DMS79 treated with DMSO at 0.1 percent for 48 hours (cell line): ENCODE measurements around the gene STYK1.

ENCODE experiments used
- DNase-seq: peaks from one replicate; lab custom pipeline; 2025; lab: John Stamatoyannopoulos, UW

The STYK1 gene

GRCh38 chr12:10673659-10674384 lies at the start of gene STYK1:
STYK1 (minus strand) TSS chr12:10674052; CDS start chr12:10634618, 39,434 bp downstream.
- peak; percentile 79 for DNase-seq

DNA sequence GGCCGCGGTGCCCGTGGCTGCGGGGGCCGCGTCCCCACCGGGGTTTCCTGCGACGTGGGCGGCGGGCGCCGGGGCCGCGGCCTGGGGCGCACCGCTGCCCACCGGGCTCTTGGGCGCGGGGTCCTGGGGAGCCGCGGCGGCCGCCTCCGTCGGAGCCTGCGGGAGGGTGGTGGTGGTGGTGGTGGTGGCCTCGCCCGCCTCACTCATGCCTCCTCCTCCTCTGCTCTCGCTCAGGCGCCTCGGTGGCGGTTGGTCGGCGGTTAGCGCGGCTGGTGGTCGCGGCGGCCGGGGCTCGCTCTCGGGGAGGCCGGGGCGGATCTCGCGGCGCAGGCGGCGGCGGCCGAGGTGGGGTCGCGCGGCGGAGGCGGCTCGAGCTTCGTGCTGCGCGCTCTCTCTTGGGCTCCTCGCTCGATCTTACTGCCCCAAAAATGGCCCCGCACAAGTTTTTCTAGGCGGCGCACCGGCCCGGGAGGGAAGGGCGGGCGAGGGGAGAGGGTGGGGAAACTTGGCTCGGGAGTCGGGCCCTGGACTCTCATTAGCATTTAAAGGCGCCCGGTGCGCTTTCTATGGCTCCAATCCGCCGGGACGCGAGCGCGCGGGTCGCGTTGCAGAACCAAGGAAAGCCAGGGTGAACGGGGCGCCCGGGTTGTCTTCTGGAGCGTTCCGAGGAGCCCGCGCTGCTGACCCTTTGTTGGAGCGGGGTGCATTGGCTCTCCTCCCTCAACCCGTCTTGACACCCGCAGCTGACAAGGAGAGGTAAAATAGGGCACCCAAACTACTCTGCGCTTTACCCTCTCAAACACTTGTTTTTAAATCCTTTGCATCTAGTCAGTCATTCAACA lies 49.3 kb upstream of the STYK1 start, which contains the start of gene YBX3:
Gene YBX3, minus strand, starts transcription at position 419 of the 842 bp plus-strand sequence. Its CDS starts 212 bp downstream, at position 207.
- DNase-seq: peak; percentile 23

GRCh38 chr12:10722502-10722904 lies 48.7 kb upstream of the STYK1 start:
- peak; percentile 24 for DNase-seq

GRCh38 chr12:10721651-10722501 lies 48.0 kb upstream of the STYK1 start:
- DNase-seq: no peak

DNA sequence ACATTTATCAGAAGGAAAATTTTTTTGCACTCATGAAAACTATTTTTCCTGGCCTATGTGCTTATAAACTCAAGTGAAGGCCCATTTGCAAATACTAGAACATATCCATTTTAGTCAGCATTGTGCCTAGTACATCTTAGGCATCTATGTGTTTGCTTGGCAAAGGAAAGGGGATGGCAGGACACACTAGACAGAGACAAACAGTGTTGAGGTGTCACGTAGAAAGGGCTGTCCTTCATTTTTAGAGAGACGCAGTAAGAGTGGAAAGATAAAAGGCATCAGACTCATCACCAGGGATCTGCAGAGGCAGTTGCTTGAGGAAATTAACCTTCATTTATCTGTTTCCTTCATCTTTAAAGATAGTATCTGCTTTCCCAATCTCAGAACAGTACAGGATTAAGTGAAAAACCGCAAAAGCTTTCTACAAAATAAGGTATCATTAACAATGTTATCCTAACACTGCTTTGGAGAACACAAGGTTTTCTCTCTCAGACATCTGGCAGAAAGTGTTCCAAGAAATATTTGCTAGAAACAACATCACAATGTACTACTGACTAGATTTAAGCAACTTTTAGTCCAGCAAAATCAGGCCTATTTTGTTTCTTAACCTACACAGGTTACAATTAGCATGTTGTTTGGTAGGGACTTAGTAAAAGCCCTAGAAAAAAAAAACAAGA lies 47.3 kb upstream of the STYK1 start:
- DNase-seq: no peak

- no peak for DNase-seq
Observed at GRCh38 chr12:10719482-10719881, 45.6 kb upstream of the STYK1 start.

- DNase-seq: no peak
Observed at GRCh38 chr12:10718279-10718821, 44.5 kb upstream of the STYK1 start.

GRCh38 chr12:10717410-10717809 lies 43.6 kb upstream of the STYK1 start:
- DNase-seq: peak; percentile 5

GRCh38 chr12:10716704-10717315 lies 43.0 kb upstream of the STYK1 start:
- peak; percentile 8 for DNase-seq

- no peak for DNase-seq
Observed at GRCh38 chr12:10716277-10716676, 42.4 kb upstream of the STYK1 start.

- DNase-seq: no peak
Observed at GRCh38 chr12:10715491-10715890, 41.6 kb upstream of the STYK1 start.

DNA sequence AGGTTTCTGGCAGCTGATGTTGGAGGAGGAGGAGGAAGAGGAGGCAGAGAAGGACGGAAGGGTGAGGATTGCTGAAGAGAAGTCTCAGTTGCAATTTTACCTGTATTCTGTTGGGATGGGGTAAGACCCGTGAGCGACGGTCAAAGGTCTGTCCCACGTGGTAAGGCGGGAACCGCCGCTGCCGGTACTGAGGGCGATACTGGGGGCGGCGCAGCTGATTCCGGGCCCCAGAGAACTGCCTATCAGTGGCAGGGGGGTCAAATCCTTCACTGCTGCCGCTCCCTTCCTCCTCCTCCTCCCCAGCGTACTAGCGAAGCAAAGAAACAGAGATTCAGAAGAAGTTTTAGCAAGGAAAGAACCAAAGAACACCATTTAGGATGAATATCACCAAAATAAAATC lies 36.0 kb upstream of the STYK1 start:
- no peak for DNase-seq

- no peak for DNase-seq
Observed at GRCh38 chr12:10708862-10709261, 35.0 kb upstream of the STYK1 start.

DNA sequence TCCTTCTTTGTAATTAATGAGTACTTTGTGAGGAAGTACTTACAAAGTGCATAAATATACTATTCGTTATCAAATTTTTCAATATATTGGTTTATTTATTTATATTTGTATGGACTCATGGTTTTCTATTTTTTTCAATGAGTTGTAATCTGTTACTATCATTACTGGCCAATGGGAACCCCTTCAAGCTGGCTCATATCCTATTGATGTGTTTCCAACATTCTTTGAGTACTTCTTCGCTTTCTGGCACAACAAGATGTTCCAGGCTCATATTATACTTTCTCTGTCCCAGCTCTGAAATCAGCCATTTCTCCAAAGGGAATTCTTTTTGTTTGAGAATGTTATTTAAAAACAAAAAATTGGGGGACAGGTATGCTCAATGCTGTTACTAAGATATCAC lies 31.8 kb upstream of the STYK1 start:
- no peak for DNase-seq

DNA sequence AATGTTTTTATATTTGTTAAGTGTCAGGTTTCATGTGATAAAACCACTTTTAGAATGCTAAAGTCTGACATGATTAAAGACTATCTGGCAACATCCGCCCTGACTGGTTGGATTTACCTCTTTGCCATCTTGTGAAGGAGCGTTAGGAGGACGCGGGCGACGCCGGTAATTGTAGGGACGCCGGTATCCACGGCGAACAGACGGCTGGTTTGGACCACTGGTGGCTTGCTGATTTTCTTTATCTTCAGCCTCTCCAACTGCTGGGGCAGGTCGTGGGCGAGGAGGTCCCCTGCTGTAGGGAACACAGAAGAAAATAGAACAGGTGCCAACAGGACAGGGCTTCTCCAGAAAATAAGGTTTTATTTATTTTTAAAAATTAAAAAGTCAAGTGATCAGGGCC lies 28.0 kb upstream of the STYK1 start:
- no peak for DNase-seq

- DNase-seq: no peak
Observed at GRCh38 chr12:10701131-10701681, 27.4 kb upstream of the STYK1 start.

- DNase-seq: no peak
Observed at GRCh38 chr12:10700581-10700980, 26.7 kb upstream of the STYK1 start.

DNA sequence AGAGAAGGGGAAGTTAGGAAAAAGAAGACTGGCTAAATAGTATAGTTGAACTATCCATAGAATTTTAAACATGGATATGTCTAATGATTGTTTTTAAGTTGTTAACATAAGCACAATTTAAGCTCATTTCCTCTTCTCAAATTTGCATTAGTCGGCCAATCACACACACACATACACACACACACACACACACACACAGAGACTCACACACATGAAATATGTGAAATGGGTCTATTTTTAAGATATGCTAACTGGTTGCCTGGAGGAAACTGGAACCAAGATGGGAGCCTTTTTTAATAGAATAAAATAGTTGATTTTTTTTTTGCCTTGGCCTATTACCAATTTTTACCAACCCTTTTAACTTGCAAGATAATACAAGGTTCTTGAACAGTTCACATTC lies 24.0 kb upstream of the STYK1 start:
- no peak for DNase-seq

DNA sequence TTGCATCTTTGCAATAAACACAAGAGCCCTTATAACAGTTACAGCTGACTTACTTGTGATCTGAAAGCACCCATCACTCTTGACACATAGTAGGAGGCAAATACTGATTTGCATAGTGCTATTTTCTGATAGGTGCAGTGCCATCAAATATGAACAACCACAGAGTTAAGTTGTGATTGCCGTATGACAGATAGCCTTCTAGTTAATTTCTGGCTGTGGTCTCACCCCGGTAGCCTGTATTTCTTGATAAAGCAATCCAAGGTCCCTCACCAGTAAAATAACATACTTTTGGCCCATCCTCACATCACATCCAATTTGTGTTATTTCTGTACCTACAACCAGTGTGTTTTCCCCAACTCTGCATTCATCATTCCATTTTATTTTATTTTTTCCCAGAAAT lies 23.3 kb upstream of the STYK1 start:
- no peak for DNase-seq

GRCh38 chr12:10690906-10691305 lies 17.1 kb upstream of the STYK1 start:
- DNase-seq: no peak

DNA sequence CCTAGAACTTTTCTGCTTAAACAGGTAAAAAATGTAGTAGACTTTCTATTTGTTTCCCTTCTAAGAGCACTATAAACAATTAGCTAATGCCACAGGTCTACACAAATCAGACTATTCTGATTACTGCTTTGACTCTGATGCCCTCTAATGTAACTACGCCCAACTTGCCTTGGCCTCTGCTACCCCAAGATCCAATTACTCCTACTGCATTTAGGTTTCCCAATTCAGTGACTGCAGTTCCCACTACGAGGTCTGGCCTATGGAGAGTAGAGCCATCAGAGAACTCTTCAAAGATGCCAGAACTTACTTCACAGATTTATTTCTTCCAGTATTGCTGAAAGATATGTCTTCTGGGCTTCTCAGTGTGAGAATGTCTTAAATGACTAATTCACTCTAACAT lies 15.3 kb upstream of the STYK1 start:
- no peak for DNase-seq
